Measurements from ENCODE around the gene ITPRIP.

ITPRIP gene

GRCh38 chr10:104345941-104346340 is 7.7 kb upstream of the ITPRIP start (continued):
- TF ChIP-seq REST (tag by site-specific recombination; IDR thresholded peaks at IDR 0.05) (no peak), YY2 (tag by site-specific recombination; IDR thresholded peaks at IDR 0.05) (no peak), ZNF610 (tag by site-specific recombination; IDR thresholded peaks at IDR 0.05; ENCODE audit: borderline replicate concordance) (no peak), ZNF677 (tag by site-specific recombination; IDR thresholded peaks at IDR 0.05) (no peak), ZNF16 (tag by site-specific recombination; IDR thresholded peaks at IDR 0.05; ENCODE audit: low read depth) (no peak), KLF9 (tag by site-specific recombination; IDR thresholded peaks at IDR 0.05; ENCODE audit: low read depth) (no peak), ZNF792 (tag by site-specific recombination; IDR thresholded peaks at IDR 0.05) (no peak), TSHZ1 (tag by site-specific recombination; IDR thresholded peaks at IDR 0.05; ENCODE audit: borderline replicate concordance) (no peak), ZNF350 (tag by site-specific recombination; IDR thresholded peaks at IDR 0.05) (no peak), CTCF (tag by site-specific recombination; IDR thresholded peaks at IDR 0.05) (no peak)

- H3K4me1 ChIP-seq (ENCODE audit: control insufficient read depth, insufficient read depth, low read length), result no peaks in the 10 kb centered on the region; the same call in 1 of the 2 replicates
- no peaks in the 10 kb centered on the region for H3K9me3 ChIP-seq (ENCODE audit: control insufficient read depth, insufficient read depth, low read depth, low read length)
- H3K4me3 ChIP-seq (ENCODE audit: low read depth, low read length), result no peak overlapping the region
- no peak overlapping the region for H3K27ac ChIP-seq (ENCODE audit: extremely low read depth, low read depth, low read length)
- ChIA-PET CTCF (interaction anchor here (0.9 to 13.7 kb wide), 5 partner anchors 8 to 72 kb away, joined by 3 to 289 read pairs (median 7); partner anchors contain the start of gene CFAP58), POLR2A (no interaction called here)
- H3K36me3 ChIP-seq (ENCODE audit: control insufficient read depth in 2 of 2, insufficient read depth in 1 of 2, low read length in 2 of 2), result no peaks in the 10 kb centered on the region
- TF ChIP-seq ZNF24 (tag by site-specific recombination; IDR thresholded peaks at IDR 0.05) (no peak), ZBTB20 (tag by site-specific recombination; IDR thresholded peaks at IDR 0.05) (no peak), ZNF169 (tag by site-specific recombination; IDR thresholded peaks at IDR 0.05) (no peak), ZNF707 (tag by site-specific recombination; IDR thresholded peaks at IDR 0.05) (no peak), ZNF514 (tag by site-specific recombination; IDR thresholded peaks at IDR 0.05) (no peak), ZNF558 (tag by site-specific recombination; IDR thresholded peaks at IDR 0.05) (no peak), ZNF513 (tag by site-specific recombination; IDR thresholded peaks at IDR 0.05) (no peak), ZSCAN30 (tag by site-specific recombination; IDR thresholded peaks at IDR 0.05) (no peak), PBX3 (CRISPR knock-in tag; IDR thresholded peaks at IDR 0.05) (no peak), ZBTB6 (tag by site-specific recombination; IDR thresholded peaks at IDR 0.05) (no peak), ZSCAN16 (tag by site-specific recombination; IDR thresholded peaks at IDR 0.05) (no peak), ZNF561 (tag by site-specific recombination; IDR thresholded peaks at IDR 0.05; ENCODE audit: borderline replicate concordance) (no peak), BCL11A (tag by site-specific recombination; IDR thresholded peaks at IDR 0.05; ENCODE audit: low read depth) (no peak), ZNF2 (tag by site-specific recombination; IDR thresholded peaks at IDR 0.05) (no peak), ZNF837 (tag by site-specific recombination; IDR thresholded peaks at IDR 0.05) (no peak), WT1 (tag by site-specific recombination; IDR thresholded peaks at IDR 0.05) (no peak)
These were observed 7.2 kb upstream of the ITPRIP start for GRCh38 chr10:104345515-104345914.
